ENCODE measurements around the gene PRSS22. TPM values are rescaled to one million over a fixed set of nuclear protein-coding genes. Genes with fewer than 3 reads are reported as not detected.

PRSS22 gene
- total RNA-seq, 1 donor from 2014 or later: 42.5 TPM

GRCh38 chr16:2852003-2852730 is 5.8 kb downstream of the PRSS22 start:
- Mint-ChIP-seq H3K4me3 (no peak overlapping the region), H3K27ac (no peak overlapping the region), H3K4me1 (ENCODE audit: unreplicated experiment) (no peaks in the 10 kb centered on the region), H3K36me3 (peaks cover 9% of the 10 kb centered on the region), H3K9me3 (peaks cover 5% of the 10 kb centered on the region), H3K27me3 (peaks cover 18% of the 10 kb centered on the region)
- no peak for TF ChIP-seq CTCF (conservative IDR thresholded peaks at IDR 0.05)
- no peak for DNase-seq (ENCODE audit: extremely low spot score, unreplicated experiment)

- Mint-ChIP-seq H3K27me3 (peaks cover 16% of the 10 kb centered on the region), H3K4me3 (no peak overlapping the region)
Observed at GRCh38 chr16:2848933-2849725, 8.8 kb downstream of the PRSS22 start.

GRCh38 chr16:2846511-2847310 is 11.3 kb downstream of the PRSS22 start:
- DNase-seq (ENCODE audit: extremely low spot score, unreplicated experiment): no peak
- no peaks in the 10 kb centered on the region for H3K9me3 Mint-ChIP-seq
- no peak for TF ChIP-seq CTCF (conservative IDR thresholded peaks at IDR 0.05)
- H3K36me3 Mint-ChIP-seq: no peaks in the 10 kb centered on the region
- H3K4me3 Mint-ChIP-seq: no peak overlapping the region
- no peaks in the 10 kb centered on the region for H3K4me1 Mint-ChIP-seq (ENCODE audit: unreplicated experiment)
- peak overlapping the region; percentile 58 for H3K27ac Mint-ChIP-seq
- H3K27me3 Mint-ChIP-seq: peaks cover 19% of the 10 kb centered on the region

More at GRCh38 chr16:2848933-2849725, 8.8 kb downstream of the PRSS22 start:
- Mint-ChIP-seq H3K36me3 (peaks cover 2% of the 10 kb centered on the region), H3K9me3 (peaks cover 2% of the 10 kb centered on the region), H3K27ac (no peak overlapping the region), H3K4me1 (ENCODE audit: unreplicated experiment) (no peaks in the 10 kb centered on the region)
- no peak for DNase-seq (ENCODE audit: extremely low spot score, unreplicated experiment)
- no peak for TF ChIP-seq CTCF (conservative IDR thresholded peaks at IDR 0.05)

DNA sequence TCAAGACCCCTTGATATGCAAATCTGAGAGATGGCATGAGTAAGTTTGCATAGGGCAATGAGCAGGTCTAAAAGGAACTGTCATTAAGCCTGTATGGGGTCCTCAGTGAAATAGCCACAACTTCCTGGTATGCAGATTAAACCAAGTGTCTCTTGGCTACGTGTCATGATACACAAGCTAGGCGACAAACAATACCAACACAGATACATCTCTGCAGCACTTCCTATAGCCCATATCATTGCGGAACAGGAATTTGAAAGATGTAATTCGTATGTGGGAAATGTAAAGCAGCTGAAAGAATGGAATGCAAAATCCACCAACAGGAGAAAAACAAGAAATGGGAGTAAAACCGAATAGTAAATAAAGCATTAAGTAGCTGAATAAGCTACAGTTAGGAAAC is 12.9 kb downstream of the PRSS22 start:
- H3K4me3 Mint-ChIP-seq: no peak overlapping the region
- H3K27ac Mint-ChIP-seq: no peak overlapping the region
- TF ChIP-seq CTCF (conservative IDR thresholded peaks at IDR 0.05): no peak

GRCh38 chr16:2843526-2843925 is 14.4 kb downstream of the PRSS22 start:
- Mint-ChIP-seq H3K36me3 (no peaks in the 10 kb centered on the region), H3K27ac (no peak overlapping the region), H3K9me3 (no peaks in the 10 kb centered on the region), H3K27me3 (peaks cover 17% of the 10 kb centered on the region), H3K4me1 (ENCODE audit: unreplicated experiment) (no peaks in the 10 kb centered on the region), H3K4me3 (no peak overlapping the region)
- DNase-seq (ENCODE audit: extremely low spot score, unreplicated experiment): no peak
- no peak for TF ChIP-seq CTCF (conservative IDR thresholded peaks at IDR 0.05)

More for the DNA sequence above, 12.9 kb downstream of the PRSS22 start:
- no peaks in the 10 kb centered on the region for H3K9me3 Mint-ChIP-seq
- H3K27me3 Mint-ChIP-seq: peaks cover 19% of the 10 kb centered on the region
- DNase-seq (ENCODE audit: extremely low spot score, unreplicated experiment): no peak
- H3K36me3 Mint-ChIP-seq: no peaks in the 10 kb centered on the region
- H3K4me1 Mint-ChIP-seq (ENCODE audit: unreplicated experiment): no peaks in the 10 kb centered on the region

Measured in type B pancreatic cell (in vitro differentiated cells).